GM18520 (cell line): ENCODE measurements around the gene CCDC121.

Source experiments
- ATAC-seq: cut with Tn5 transposase; IDR thresholded peaks from one replicate; pipeline ENCODE4 v1.9.1; 2021; ENCODE audit not compliant: unreplicated experiment

The CCDC121 gene

DNA sequence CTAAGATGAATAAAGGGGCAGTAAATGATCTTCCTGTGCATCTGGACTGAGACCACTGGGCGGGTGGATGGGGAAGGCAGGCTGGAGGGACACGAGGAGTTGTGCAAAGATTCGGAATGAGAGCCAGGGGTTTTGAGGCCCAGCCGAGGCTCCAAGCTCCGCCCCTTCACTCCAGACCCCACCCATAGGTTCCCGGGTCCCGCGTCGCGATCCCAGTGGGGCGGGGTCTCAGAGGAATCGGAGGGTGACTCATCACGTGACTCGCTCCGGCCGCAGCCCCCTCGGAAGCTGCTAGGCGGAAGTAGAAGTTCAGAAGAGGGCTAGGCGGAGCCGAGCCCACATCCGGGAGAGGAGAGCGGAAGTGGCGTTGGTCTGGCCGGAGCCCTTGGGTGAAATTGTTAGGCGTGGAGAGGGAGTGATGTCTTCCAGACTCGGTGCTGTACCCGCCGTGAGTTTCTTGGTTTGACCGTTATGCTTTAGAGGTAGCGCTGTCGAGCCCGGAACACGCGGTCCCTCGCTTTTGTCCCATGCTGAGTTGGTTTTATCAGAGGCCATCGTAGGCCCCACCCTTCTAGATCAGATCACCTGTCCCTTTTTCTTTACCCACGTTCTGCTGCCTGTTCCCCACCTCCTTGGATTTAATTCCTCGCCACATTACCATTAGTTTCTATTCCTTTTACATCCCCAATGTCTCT lies 46.0 kb downstream of the CCDC121 start, which contains the start of gene ZNF512:
Gene ZNF512, plus strand, starts transcription at position 348 of the 695 bp plus-strand sequence. Its CDS starts 71 bp downstream, at position 419.
- peak; percentile 69 for ATAC-seq

DNA sequence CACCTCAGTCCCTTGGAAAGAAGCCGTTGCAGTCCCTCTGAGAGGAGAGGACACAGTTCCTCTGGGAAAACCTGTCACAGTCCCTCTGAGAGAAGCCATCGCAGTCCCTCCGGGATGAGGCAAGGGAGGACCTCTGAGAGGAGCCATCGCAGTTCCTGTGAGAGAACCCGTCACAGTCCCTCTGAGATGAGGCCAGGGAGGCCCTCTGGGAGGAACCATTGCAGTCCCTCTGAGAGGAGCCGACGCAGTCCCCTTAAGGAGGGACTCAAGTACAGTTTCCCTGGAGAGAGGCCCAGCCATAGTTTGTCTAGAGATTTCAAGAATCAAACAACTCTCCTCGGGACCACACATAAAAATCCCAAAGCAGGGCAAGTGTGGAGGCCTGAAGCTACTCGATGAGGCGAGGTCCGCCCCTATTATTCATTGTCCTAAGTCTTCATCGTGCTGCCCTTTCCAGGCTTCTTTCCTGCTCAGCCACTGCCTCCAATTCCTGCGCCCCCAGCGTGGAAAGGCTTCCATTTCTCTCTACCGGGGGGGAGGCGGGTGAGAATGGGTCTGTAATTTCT lies 46.6 kb downstream of the CCDC121 start:
- ATAC-seq = no peak

DNA sequence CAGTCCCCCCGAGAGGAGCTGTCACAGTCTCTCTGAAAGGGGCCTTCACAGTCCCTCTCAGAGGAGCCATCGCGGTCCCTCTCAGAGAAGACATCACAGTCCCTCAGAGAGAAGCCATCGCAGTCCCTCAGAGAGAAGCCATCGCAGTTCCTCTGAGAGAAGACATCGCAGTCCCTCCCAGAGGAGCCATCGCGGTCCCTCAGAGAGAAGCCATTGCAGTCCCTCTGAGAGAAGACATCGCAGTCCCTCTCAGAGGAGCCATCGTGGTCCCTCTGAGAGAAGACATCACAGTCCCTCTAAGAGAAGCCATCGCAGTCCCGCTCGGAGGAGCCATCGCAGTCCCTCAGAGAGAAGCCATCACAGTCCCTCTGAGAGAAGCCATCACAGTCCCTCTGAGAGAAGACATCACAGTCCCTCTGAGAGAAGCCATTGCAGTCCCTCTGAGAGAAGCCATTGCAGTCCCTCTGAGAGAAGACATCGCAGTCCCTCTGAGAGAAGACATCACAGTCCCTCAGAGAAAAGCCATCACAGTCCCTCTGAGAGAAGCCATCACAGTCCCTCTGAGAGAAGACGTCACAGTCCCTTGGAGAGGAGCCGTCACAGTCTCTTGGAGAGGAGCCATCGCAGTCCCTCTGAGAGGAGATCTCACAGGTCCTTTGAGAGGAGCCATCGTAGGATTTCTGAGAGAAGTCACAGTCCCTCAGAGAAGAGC lies 47.2 kb downstream of the CCDC121 start:
- no peak for ATAC-seq
